ENCODE results near the gene OCA2. TPM values are rescaled to one million over a fixed set of nuclear protein-coding genes. Genes with fewer than 3 reads are reported as not detected.
A peak's percentile ranks its signal among the peaks of the same experiment; 100 is the strongest.
"Not testable (repeated sequence)": the region's sequence is repeated elsewhere in the genome, so short reads cannot be mapped to it uniquely, and the experiment has no call there.

Gene OCA2
- total RNA-seq, 2 experiments from 2014 or later = not detected

DNA sequence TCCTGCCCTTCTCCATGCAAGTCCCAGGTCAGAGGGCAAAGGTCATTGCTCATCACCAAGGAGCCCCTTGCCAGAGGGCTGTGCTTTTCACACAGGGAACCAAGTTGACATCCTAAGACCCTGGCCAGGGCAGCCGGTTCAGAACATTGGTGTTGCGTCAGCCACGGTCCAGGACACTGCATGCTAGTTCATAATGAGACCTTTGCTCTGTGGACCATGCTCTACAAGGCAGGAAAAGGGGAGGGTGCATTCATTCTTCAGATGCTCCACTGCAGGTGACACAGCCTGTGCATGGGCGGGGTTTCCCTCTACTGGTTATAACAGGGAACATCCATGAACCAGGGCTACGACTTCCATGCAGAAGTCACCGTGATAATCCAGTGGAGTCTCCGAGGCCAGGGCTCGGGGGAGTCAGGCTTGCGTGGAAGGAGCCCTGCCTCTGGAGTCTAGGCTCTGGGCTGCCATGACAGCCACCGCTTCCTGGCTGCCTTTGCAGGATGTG, 81.6 kb downstream of the OCA2 start:
- Mint-ChIP-seq H3K4me1 (no peaks in the 10 kb centered on the region), H3K4me3 (no peak overlapping the region), H3K36me3 (no peaks in the 10 kb centered on the region), H3K9me3 (ENCODE audit: low read depth) (no peaks in the 10 kb centered on the region), H3K27ac (no peak overlapping the region), H3K27me3 (no peaks in the 10 kb centered on the region)
- CTCF ChIA-PET = no interaction called here
- ATAC-seq (no peak), DNase-seq (no peak)

DNA sequence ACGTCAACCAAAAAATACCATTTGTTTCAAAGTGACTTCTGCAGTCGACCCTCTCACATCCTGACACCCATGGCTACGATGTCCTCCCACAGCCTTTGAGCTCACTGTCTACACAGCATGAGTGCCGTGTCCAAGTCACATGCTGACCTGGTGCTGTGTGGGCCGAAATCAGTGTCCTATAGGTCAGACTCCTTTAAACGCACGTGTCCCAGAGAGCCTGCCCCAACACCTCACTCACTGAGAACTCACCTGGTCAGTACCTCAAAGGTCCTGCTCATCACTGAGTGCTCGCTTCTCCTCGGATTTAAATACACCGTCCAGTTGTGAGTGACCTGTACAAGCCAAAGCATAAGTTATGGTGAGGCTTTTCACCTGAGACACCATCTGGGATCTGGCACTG, 83.3 kb downstream of the OCA2 start:
- no peaks in the 10 kb centered on the region for H3K9me3 Mint-ChIP-seq (ENCODE audit: low read depth)
- ATAC-seq (no peak), DNase-seq (no peak)
- H3K4me3 Mint-ChIP-seq = no peak overlapping the region
- H3K27me3 Mint-ChIP-seq = no peaks in the 10 kb centered on the region
- H3K4me1 Mint-ChIP-seq = no peaks in the 10 kb centered on the region
- CTCF ChIA-PET = no interaction called here
- no peaks in the 10 kb centered on the region for H3K36me3 Mint-ChIP-seq
- H3K27ac Mint-ChIP-seq = no peak overlapping the region

DNA sequence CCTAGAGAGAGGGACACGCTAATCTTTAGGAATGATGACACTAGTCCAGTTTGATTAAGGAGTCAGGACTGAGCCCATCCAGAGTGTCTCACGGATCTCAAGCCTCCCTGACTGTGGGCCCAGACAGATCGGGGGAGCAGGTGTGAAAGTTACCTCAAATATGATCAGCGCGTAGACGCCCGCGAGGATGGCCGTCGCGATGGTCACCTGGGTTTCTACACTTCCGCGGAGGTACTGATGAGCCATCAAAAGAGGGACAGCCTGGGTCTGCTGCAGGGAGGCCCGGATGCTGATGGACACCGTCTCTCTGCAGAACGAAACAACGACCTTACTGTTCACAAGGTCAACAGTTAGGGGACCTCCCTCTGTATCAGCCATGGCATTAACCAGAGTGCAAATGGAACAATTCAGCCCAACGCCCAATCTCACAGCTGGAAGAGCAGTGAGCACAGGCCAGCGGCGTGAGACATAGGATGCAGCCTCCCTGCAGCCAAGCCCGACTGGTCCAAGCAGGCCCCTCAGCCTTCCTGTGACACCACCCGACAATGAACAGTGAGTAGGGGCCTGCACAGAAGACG, 84.4 kb downstream of the OCA2 start:
- Mint-ChIP-seq H3K4me3 (no peak overlapping the region), H3K4me1 (no peaks in the 10 kb centered on the region), H3K9me3 (ENCODE audit: low read depth) (no peaks in the 10 kb centered on the region), H3K27me3 (no peaks in the 10 kb centered on the region), H3K27ac (no peak overlapping the region), H3K36me3 (no peaks in the 10 kb centered on the region)
- ATAC-seq (no peak), DNase-seq (no peak)
- CTCF ChIA-PET = no interaction called here

DNA sequence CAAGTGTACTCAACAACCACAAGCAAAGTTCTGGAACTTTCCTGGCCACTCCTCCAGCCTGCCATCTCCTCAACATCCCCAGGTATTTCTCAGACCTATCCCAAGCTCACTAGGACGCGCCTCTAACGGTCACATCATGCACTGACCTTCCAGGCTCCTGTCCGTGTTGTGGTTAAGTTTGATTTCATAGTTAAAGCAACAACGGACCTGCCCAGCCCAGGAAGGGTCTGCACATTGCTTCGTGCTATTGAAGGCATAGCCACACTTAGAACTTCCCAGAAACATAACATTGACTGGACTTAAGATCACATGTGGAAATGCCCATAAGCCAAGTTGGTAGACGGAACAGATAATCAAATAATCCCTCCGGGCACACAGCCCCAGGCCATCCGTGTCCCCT, 85.1 kb downstream of the OCA2 start:
- H3K27me3 Mint-ChIP-seq = no peaks in the 10 kb centered on the region
- CTCF ChIA-PET = no interaction called here
- ATAC-seq = no peak
- no peak for DNase-seq
- H3K36me3 Mint-ChIP-seq = no peaks in the 10 kb centered on the region
- H3K4me1 Mint-ChIP-seq = no peaks in the 10 kb centered on the region
- no peak overlapping the region for H3K27ac Mint-ChIP-seq
- H3K9me3 Mint-ChIP-seq (ENCODE audit: low read depth) = no peaks in the 10 kb centered on the region
- H3K4me3 Mint-ChIP-seq = no peak overlapping the region

DNA sequence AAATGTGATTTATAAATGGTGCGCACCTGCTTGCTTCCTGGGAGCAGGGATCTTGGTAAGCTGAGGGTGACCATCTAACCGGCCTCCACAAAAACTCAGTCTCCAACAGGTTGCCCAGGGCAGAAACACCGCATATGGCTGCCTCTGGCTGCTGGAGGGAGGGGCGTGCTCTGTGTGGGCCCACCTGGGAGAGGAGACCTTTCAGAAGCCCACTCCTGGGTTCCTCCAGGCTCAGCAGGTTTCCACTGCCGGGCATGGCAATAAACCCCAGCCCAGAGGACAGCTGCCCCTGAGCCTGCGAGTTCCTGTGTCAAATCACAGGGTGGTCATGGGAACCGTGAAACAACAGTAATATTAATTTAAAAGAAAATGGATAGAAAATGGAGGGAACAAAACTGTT, 85.6 kb downstream of the OCA2 start:
- H3K4me3 Mint-ChIP-seq = no peak overlapping the region

DNA sequence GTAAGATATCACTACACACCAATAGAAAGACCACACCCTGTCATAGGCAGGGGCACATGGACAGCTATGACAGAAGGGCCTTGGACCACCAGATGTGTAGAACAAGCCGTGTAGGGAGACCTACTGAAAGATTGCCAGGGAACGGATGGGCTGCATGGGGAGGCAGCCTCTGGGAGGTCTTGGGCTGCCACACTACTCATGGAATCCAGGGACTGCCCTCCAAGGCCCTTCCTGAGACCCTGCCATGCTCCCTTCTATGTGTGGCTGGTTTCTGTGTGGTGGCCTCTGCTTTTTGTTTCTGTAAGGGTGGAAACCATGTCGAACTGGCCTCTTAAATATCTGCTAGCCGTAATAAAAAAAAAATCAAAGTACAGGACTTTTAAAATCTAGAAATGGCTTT, 86.9 kb downstream of the OCA2 start:
- Mint-ChIP-seq H3K9me3 (ENCODE audit: low read depth) (no peaks in the 10 kb centered on the region), H3K27ac (no peak overlapping the region), H3K27me3 (no peaks in the 10 kb centered on the region), H3K4me3 (no peak overlapping the region), H3K36me3 (no peaks in the 10 kb centered on the region), H3K4me1 (no peaks in the 10 kb centered on the region)
- CTCF ChIA-PET = no interaction called here
- ATAC-seq (no peak), DNase-seq (no peak)

More for the DNA sequence above, 85.6 kb downstream of the OCA2 start:
- Mint-ChIP-seq H3K4me1 (no peaks in the 10 kb centered on the region), H3K36me3 (no peaks in the 10 kb centered on the region), H3K27ac (no peak overlapping the region), H3K27me3 (no peaks in the 10 kb centered on the region), H3K9me3 (ENCODE audit: low read depth) (no peaks in the 10 kb centered on the region)
- no peak for ATAC-seq
- DNase-seq = no peak
- CTCF ChIA-PET = no interaction called here

DNA sequence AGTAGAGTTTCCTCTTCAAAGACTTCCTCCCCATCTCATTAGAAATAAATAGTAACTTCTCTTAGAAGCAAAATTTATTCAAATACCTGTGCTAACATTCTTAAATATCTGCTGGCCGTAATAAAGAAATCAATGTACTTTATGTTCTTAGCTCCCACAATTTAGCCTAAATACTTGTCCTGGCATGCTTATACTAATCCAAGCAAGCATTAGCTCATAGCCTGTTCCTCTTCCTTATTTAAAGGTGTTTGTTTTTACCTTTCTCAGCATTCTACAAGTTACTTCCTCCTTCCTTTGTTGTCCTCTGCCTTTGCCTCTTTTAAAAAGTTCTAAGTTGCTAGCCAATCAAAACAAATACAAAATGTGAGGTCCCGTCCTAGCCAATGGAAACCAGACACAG, 90.9 kb downstream of the OCA2 start:
- H3K36me3 Mint-ChIP-seq; CTCF ChIA-PET; H3K4me3 Mint-ChIP-seq; H3K27ac Mint-ChIP-seq; DNase-seq; H3K9me3 Mint-ChIP-seq (ENCODE audit: low read depth); H3K27me3 Mint-ChIP-seq; H3K4me1 Mint-ChIP-seq; ATAC-seq: not testable (repeated sequence)

DNA sequence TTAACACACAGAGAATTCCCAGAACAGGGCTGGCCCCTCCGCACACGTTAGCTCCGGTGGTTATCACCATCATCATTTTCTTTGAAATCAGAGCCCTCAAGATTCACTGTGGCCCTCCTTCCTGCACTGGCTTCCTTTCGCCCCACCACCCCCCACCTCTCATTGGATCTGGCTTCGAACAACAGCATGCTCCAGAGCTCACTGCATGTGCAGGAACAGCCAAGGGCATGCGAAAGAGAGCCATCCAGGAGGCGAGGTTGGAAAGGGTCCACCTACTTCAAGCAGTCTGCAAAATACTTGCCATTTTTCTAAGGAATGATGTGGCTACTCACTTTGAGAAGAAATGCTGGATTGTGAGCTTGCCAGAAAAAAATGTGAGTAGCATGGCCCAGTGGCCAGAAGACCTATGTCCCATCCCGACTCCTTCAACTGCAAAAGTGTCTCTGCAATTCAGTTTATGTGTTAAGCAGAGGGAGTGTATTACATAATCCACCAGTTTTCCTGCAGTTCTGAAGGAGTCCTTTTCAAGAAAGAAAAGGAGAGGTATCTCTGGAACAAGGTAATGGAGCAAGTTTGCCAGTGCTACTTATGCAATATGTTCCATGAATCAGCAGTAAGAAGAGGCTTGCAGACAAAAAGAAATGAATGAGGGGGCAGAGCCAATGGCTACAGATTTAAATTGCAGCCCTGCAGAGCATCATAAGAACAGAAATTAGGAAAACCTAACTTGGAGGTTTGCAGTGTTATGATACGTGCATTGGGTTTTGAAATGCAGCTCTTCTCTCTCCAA, 92.8 kb downstream of the OCA2 start:
- DNase-seq (no peak), ATAC-seq (no peak)
- no peaks in the 10 kb centered on the region for H3K4me1 Mint-ChIP-seq
- no peaks in the 10 kb centered on the region for H3K36me3 Mint-ChIP-seq
- H3K27ac Mint-ChIP-seq = no peak overlapping the region
- no peak overlapping the region for H3K4me3 Mint-ChIP-seq
- CTCF ChIA-PET = no interaction called here
- H3K27me3 Mint-ChIP-seq = no peaks in the 10 kb centered on the region
- H3K9me3 Mint-ChIP-seq (ENCODE audit: low read depth) = peaks cover 4% of the 10 kb centered on the region

DNA sequence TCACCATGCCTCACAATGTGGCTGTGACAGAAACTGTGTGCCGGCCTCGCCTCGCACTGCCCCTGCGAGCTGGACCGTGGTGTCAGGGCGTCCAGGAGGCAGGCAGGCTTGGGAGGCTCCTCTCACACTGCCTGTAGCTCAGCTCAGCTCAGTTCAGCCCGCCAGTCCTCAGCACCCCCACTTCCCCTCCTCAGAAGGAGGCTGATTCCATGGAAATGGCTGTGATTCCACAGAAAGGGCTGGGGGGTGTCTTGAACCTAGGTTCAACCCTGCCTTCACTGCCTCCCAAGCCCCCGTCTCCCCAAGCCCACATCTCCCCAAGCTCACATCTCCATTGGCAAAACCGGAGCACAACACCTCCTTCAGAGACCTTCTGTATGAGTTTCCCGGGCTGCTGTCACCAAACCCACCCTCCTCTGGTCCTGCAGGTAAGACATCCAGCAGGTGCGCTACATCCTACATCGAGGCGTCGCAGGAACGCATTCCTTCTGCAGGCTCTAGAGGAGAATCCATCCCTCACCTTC, 94.0 kb downstream of the OCA2 start:
- DNase-seq = peak; percentile 19
- no peaks in the 10 kb centered on the region for H3K27me3 Mint-ChIP-seq
- H3K4me1 Mint-ChIP-seq = no peaks in the 10 kb centered on the region
- ATAC-seq = no peak
- CTCF ChIA-PET = no interaction called here
- H3K4me3 Mint-ChIP-seq = no peak overlapping the region
- no peaks in the 10 kb centered on the region for H3K36me3 Mint-ChIP-seq
- H3K9me3 Mint-ChIP-seq (ENCODE audit: low read depth) = peaks cover 4% of the 10 kb centered on the region
- no peak overlapping the region for H3K27ac Mint-ChIP-seq

DNA sequence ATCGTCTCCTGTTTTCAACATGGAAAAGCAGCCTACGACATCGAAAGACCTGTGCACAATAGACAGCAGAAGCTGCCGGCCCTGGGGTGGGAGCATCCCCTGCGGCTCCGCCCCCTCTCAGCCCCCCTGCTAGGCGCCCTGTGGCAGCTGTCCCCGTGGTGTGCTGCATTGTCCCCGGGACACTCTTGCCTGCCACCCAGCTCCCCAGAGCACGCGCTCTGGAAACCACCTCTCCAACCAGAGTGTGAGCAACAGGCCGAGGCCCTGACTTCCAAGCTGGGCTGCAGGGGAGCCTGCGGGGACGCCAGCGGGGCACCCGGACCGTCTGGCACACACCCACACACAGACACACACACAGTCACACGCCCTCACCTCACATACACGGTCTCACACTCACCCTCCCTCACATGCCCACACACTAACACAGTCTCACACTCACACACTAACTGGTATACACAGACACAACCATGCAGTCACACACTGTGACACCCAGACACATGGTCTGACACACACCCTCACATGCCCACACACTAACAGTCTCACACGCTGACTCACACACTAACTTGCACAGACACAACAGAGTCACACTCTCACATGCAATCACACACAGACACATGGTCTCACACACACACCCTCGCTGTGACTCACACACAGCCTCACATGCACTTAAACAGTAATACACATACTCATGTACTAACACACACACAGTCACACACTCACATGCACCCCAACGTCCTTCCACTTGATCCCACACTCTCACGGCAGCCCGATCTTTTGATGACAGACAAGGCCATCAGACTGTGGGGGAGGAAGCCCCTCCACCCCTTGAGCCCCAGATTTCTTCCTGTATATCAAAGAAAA, 94.7 kb downstream of the OCA2 start:
- no peak overlapping the region for H3K4me3 Mint-ChIP-seq
- ATAC-seq (no peak), DNase-seq (no peak)
- no peak overlapping the region for H3K27ac Mint-ChIP-seq
- H3K9me3 Mint-ChIP-seq (ENCODE audit: low read depth) = peaks cover 4% of the 10 kb centered on the region
- no peaks in the 10 kb centered on the region for H3K36me3 Mint-ChIP-seq
- CTCF ChIA-PET = no interaction called here
- no peaks in the 10 kb centered on the region for H3K27me3 Mint-ChIP-seq
- H3K4me1 Mint-ChIP-seq = no peaks in the 10 kb centered on the region

DNA sequence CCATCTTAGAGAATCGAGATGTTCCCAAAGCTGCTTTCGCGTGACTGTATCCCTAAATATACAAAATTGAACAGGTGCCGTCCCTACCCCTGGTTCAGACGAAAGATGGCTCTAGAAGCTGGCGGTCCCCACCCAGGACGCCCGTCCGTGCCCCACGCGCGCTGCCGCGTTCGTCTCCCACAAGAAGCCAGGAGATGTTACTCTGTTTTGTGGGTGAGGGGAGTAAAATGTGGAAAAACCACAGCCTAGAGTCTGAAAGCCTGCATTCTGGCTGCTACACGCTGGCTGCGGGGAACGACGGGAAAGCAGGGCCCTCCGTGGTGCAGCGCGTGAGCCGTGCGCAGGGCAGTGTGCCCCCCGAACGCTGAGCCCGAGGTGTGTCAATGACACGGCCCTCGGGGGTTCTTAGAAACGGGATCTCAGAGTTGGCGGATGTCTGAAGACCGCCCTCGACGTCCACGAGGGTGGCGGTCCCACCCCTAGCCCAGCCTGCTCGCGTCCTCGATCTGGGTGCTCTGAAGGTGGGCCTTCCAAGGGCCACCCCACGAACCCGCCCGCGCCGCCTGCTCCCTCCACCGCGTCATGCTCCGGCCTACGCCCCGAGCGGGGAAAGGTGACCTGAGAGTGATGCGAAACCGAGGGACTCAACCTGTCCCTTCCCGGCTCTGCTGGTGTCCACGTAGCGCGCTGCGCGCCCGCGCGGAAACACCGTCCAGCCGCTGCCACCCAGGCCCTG, 95.6 kb downstream of the OCA2 start:
- ATAC-seq (no peak), DNase-seq (no peak)
- no peaks in the 10 kb centered on the region for H3K27me3 Mint-ChIP-seq
- no peak overlapping the region for H3K27ac Mint-ChIP-seq
- H3K4me3 Mint-ChIP-seq = no peak overlapping the region
- H3K9me3 Mint-ChIP-seq (ENCODE audit: low read depth) = peaks cover 4% of the 10 kb centered on the region
- CTCF ChIA-PET = no interaction called here
- no peaks in the 10 kb centered on the region for H3K36me3 Mint-ChIP-seq
- no peaks in the 10 kb centered on the region for H3K4me1 Mint-ChIP-seq

DNA sequence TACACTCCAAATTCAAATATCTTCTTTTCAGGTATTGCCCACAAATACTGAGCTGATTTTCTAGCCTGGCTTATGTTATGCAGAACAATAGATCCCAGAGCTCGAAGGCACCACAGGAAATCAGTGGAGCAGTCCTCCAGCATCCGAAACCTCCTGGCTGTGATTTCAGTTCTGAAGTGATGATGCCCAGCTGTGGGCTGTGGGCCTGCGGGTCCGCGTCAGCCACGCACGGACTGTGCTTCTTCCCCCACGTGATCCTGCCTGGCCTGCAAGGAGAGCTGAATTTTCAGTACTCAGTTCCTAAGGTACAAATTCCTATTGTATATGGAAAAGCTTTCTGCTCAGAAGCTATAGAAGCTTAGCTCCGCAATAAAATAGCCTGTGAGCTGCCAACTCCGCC, 96.2 kb downstream of the OCA2 start:
- Mint-ChIP-seq H3K4me3 (no peak overlapping the region), H3K36me3 (no peaks in the 10 kb centered on the region), H3K27ac (no peak overlapping the region), H3K27me3 (no peaks in the 10 kb centered on the region), H3K4me1 (no peaks in the 10 kb centered on the region), H3K9me3 (ENCODE audit: low read depth) (peaks cover 4% of the 10 kb centered on the region)
- no peak for ATAC-seq
- CTCF ChIA-PET = no interaction called here
- DNase-seq = no peak

DNA sequence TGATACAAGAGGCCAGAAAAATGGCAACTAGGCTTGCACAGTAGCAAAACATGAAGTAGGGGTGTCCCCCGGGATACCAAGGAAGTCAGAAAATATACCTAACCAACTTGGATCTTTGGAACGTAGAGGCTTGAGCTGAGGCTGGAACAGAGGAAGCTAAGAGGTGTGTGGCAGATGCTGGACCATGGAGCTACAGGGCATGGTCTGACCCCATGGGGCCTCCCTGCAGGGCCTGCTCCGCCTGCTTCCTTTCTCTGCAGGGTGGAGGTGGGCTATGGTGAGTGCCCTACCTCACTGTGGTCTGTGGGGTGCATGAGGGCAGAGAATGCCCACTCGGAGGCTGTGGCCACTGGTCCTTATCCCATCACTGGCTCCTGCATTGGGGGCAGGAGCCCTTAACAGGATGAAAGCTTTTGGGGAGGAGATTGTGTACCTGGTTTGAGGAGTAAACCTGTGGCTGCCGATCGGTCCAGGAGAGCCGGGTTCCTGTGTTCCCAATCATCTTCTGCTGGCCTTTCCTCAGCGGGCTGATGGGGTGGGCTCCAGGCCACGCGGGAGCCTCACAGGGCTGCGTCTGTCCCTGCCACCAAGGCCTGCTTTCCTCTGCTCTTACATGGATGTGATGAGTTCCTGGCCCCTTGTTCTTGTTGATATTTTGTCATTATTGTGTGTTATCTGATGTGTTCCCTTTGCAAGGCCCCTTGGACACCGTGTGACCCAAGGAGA, 96.8 kb downstream of the OCA2 start:
- no peak for DNase-seq
- ATAC-seq = no peak
- Mint-ChIP-seq H3K36me3 (no peaks in the 10 kb centered on the region), H3K27ac (no peak overlapping the region), H3K9me3 (ENCODE audit: low read depth) (peaks cover 4% of the 10 kb centered on the region), H3K27me3 (no peaks in the 10 kb centered on the region), H3K4me3 (no peak overlapping the region), H3K4me1 (no peaks in the 10 kb centered on the region)
- CTCF ChIA-PET = no interaction called here

Data from activated CD8-positive, alpha-beta memory T cell treated with anti-CD3 and anti-CD28 coated beads, Interleukin-2, amount 10 ng/mL, durations not matched to agents 7 days and 5 days (primary cell).